ENCODE results near the gene POMGNT1.
"Not testable (repeated sequence)": the region's sequence is repeated elsewhere in the genome, so short reads cannot be mapped to it uniquely, and the experiment has no call there.

POMGNT1 gene

DNA sequence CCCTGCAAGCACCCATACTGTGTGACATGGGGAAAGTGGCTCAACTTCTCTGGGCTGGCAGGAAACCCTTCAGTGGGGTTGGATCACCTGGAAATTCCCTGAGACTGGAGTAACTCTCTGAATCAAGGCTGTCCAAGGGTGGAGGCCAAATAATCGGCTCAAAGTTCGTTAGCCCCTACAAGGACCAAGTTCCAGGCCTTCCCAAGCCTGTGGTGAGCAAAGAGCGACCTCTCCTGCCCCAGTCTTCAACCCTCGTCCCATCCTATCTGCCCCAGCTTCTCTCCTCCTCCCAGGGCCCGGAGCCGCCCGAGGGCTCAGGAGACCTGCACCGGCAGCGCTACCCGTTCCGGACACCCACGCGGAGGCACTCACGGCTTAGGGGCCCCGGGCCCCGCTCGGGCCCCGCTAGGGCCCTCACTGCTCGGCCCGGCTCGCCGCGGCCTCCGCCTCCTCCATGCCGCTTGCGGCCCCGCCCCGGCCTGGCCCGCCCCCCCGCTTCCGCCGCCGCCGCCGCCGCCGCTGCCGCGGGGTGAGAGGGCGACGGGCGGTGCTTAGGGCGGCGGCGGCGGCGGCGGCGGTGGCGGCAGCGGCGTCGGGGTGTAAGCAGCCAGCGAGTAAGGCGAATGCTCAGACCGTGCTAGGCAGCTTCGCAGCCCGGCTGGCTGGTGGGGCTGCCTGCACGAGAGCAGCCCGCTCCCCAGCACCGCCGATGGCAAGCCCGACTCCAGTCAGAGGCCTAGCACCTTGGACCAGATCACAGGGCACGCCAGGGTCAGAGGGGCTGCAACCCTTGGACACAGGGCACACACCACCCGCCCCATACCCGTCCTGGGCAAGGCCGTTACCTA lies at the start of gene POMGNT1:
Gene POMGNT1 (minus strand): TSS at position 471 of the 848 bp plus-strand sequence. CDS start 613 bp downstream, outside the sequence.
- no peak for DNase-seq

DNA sequence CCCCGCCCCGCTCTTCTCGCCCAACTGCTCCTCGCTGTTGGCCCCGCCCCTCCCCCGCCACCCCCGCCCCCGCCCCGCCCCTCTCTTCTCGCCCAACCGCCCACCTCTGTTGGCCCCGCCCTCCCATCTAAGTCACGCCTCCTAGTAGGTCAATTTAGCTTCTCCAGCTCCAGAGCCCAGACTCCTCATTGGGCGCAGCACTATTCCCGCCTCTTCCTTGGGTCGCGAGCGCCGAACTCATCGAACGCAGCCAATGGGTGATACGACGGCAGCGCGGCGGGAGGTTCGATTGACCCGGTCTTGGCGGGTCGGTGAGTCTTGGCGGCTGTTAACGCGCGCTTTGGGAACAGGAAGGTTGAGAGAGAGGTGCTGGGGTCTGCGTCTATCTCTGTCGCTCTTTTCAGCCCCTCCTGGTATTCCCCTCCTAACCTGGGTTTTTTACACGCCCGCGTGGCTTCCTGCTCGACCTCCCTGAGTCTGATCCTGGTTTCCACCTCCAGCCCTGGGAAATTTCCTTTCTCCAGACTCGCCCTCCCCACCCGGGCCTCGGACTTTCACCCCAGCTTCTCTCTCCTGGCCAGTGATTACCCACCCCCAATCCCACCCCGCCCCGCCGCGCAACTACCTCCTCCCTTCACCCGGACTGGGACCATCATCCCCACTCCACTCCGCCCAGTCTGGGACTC lies 49.3 kb upstream of the POMGNT1 start, which contains the start of gene RAD54L:
Gene RAD54L (plus strand): TSS at position 328 of the 686 bp plus-strand sequence. CDS start 643 bp downstream, outside the sequence.
- peak; percentile 72 to 92 for DNase-seq

DNA sequence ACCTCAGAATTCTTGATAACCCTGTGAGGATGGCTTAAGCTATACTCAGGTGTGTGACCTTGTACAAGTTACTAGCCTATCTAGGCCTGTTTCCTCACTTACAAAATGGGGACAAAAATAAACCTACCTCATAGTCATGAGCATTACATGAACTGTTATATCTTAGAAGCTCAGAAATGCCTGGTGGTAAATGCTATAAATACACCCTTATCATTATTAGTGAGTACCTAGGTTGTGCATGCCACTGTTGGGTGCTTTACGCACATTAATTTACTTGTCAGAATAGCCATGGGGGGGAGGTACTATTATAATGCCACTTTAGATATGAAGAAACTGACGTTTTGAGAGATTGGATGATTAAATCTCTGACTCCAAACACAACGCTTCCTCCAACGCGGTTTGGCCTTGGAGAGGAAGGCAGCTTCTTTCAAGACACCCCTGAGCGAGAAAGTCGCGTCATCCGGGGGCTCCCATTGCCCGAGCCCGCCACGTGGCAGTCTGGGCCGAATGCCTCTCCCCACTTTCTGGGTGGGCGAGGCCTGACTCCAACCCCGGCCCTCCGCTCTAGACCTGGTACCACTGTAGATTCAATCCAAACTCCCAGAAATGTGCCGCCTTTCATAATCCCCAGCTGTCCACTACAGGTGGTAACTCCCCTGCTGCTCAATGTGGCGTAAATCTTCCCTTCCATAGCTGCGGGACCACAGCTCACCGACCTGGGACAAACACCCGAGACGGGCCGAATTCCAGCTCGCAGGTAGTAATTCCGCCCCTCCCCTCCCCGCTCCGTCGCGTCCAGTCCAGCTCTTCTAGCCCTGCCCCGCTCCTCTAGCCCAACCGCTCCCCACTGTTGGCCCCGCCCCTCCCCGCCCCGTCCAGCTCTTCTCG lies 48.6 kb upstream of the POMGNT1 start:
- DNase-seq = no peak

DNA sequence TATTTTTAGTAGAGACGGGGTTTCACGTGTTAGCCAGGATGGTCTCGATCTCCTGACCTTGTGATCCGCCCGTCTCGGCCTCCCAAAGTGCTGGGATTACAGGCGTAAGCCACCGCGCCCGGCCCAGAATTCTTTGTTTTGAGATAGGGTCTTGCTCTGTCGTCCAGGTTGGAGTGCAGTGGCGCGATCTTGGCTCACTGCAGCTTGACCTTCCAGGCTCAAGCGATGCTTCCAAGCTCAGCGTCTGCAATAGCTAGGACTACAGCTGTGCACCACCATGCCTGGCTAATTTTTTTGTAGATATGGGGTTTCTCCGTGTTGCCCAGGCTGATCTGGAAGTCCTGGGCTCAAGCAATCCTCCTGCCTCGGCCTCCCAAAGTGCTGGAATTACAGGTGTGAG lies 47.9 kb upstream of the POMGNT1 start:
- not testable (repeated sequence) for DNase-seq

DNA sequence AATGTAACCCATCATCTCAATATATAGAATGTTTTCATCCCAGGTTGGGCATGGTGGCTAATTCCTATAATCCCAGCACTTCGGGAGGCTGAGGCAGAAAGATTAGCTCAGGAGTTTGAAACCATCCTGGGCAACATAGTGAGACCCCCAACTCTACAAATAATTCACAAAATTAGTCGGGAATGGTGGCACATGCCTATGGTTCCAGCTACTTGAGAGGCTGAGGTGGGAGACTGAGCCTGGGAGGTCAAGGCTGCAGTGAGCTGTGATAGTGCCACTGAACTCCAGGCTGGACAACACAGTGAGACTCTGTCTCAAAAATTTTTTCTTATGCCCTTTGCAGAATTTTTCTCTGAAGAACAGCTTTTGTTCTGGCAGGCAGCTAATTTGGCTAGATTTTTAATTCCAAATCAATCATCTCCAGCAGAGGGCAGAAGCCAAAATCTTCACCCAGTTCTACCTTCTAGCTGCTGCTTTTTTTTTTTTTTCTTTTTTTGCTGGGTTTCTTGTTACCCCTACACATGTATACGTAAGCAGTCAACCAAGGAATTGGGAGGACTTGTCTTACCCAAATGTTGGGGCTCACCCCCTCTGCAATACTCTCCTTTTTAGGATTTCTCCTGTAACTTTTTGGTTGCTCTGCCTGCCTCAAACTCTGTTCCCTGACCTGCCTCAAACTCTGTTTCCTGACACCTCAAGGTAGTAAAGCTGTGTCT lies 46.6 kb upstream of the POMGNT1 start:
- DNase-seq = no peak

GRCh38 chr1:46243831-46244230 lies 45.6 kb upstream of the POMGNT1 start:
- not testable (repeated sequence) for DNase-seq

- DNase-seq = no peak
These were observed 44.7 kb upstream of the POMGNT1 start for GRCh38 chr1:46242918-46243317.

DNA sequence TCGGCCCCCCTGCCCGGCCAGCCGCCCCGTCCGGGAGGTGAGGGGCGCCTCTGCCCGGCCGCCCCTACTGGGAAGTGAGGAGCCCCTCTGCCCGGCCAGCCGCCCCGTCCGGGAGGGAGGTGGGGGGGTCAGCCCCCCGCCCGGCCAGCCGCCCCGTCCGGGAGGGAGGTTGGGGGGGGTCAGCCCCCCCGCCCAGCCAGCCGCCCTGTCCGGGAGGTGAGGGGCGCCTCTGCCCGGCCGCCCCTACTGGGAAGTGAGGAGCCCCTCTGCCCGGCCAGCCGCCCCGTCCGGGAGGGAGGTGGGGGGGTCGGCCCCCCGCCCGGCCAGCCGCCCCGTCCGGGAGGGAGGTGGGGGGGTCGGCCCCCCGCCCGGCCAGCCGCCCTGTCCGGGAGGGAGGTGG lies 43.5 kb upstream of the POMGNT1 start:
- DNase-seq = not testable (repeated sequence)

- not testable (repeated sequence) for DNase-seq
These were observed 40.6 kb upstream of the POMGNT1 start for GRCh38 chr1:46238865-46239264.

- DNase-seq = no peak
These were observed 38.6 kb upstream of the POMGNT1 start for GRCh38 chr1:46236882-46237281.

DNA sequence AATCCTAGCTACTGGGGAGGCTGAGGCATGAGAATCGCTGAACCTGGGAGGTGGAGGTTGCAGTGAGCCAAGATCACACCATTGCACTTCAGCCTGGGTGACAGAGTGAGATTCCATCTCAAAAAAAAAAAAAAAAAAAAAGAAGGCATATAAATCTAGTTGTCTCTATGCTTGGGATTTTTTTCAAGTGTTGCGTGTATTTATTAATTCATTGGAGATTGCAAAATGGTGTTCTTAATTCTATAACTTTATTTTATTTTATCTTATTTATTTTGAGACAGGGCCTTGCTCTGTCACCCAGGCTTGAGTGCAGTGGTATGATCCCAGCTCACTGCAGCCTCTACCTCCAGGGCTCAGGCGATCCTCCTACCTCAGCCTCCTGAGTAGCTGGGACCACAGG lies 33.0 kb upstream of the POMGNT1 start:
- DNase-seq = not testable (repeated sequence)

- DNase-seq = no peak
These were observed 26.7 kb upstream of the POMGNT1 start for GRCh38 chr1:46224966-46225365.

- DNase-seq = peak in 1 of 2 experiments; percentile 61
These were observed 25.3 kb upstream of the POMGNT1 start for GRCh38 chr1:46223472-46223943.

- not testable (repeated sequence) for DNase-seq
These were observed 24.8 kb upstream of the POMGNT1 start for GRCh38 chr1:46223055-46223454.

GRCh38 chr1:46221749-46222148 lies 23.5 kb upstream of the POMGNT1 start:
- no peak for DNase-seq

GRCh38 chr1:46220808-46221207 lies 22.6 kb upstream of the POMGNT1 start:
- no peak for DNase-seq

- DNase-seq = no peak
These were observed 21.6 kb upstream of the POMGNT1 start for GRCh38 chr1:46219551-46220520.

GRCh38 chr1:46218443-46218842 lies 20.2 kb upstream of the POMGNT1 start:
- no peak for DNase-seq

- no peak for DNase-seq
These were observed 17.3 kb upstream of the POMGNT1 start for GRCh38 chr1:46215504-46215903.

- no peak for DNase-seq
These were observed 12.8 kb upstream of the POMGNT1 start for GRCh38 chr1:46211051-46211450.

DNA sequence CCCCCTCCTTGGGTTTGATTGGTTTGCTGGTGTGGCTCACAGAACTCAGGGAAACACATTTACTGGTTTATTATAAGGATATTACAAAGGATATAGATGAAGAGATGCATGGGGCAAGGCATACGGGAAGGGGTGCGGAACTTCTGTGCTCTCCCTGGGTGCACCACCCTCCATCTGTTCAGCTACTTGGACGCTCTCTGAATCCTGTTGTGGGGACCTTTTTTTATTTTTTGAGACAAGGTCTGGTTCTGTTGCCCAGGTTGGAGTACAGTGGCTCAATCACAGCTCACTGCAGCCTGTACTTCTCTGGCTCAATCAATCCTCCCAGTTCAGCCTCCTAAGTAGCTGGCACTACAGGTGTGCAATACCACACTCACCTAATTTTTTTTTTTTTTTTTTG lies 12.3 kb upstream of the POMGNT1 start:
- DNase-seq = peak in 1 of 2 experiments; percentile 18

Data from cerebellar nuclear complex (tissue), 1 donor.